ENCODE results near the gene PEX1. TPM values are rescaled to one million over a fixed set of nuclear protein-coding genes. Genes with fewer than 3 reads are reported as not detected.

The PEX1 gene
- total and polyA plus RNA-seq, 9 of the 15 experiments (the other 6 are each of a cell fraction or from before 2014, with no cell fraction given), result 9.4 to 32.2 (median 19.9) TPM

- Histone ChIP-seq H3K27me3 (ENCODE audit: control insufficient read depth in 2 of 2, insufficient read depth in 2 of 2, low read length in 2 of 2) (no peaks in the 10 kb centered on the region), H3K9ac (ENCODE audit: insufficient read depth in 1 of 2, low read depth in 2 of 2, low read length in 2 of 2) (no peak overlapping the region), H3K4me2 (ENCODE audit: insufficient read depth, low read length) (no peak overlapping the region), H2AFZ (ENCODE audit: low read depth, low read length) (no peak overlapping the region), H3K27ac (ENCODE audit: extremely low read depth, low read depth, low read length) (no peak overlapping the region), H3K36me3 (ENCODE audit: control insufficient read depth, insufficient read depth, low read length) (peaks cover 17% of the 10 kb centered on the region; the same call in 1 of the 3 replicates), H3K4me1 (replicated peaks in 1 of 2; ENCODE audit: control insufficient read depth in 2 of 2, insufficient read depth in 2 of 2, low read length in 2 of 2) (no peaks in the 10 kb centered on the region), H3K79me2 (ENCODE audit: control insufficient read depth, insufficient read depth, low read length) (no peaks in the 10 kb centered on the region), H3K4me3 (no peak overlapping the region), H3K9me3 (replicated peaks; ENCODE audit: control insufficient read depth, insufficient read depth, low read depth, low read length) (no peaks in the 10 kb centered on the region), H3K9me1 (ENCODE audit: control insufficient read depth, insufficient read depth, low read length) (no peaks in the 10 kb centered on the region), H4K20me1 (replicated peaks; ENCODE audit: control insufficient read depth, insufficient read depth, low read length) (no peaks in the 10 kb centered on the region)
- TF ChIP-seq ARID1B (IDR thresholded peaks at IDR 0.05) (no peak), ZNF121 (CRISPR knock-in tag; conservative IDR thresholded peaks at IDR 0.05) (no peak), MYNN (IDR thresholded peaks at IDR 0.05) (no peak), MYNN (CRISPR knock-in tag; IDR thresholded peaks at IDR 0.05) (no peak), IFI16 (CRISPR knock-in tag; IDR thresholded peaks at IDR 0.05) (no peak), ZNF696 (CRISPR knock-in tag; conservative IDR thresholded peaks at IDR 0.05) (no peak), CTCFL (IDR thresholded peaks at IDR 0.05; ENCODE audit: borderline replicate concordance, insufficient read depth, low read depth, low read length, poor library complexity, severe bottlenecking) (no peak), SMARCA4 (IDR thresholded peaks at IDR 0.05) (no peak), GATAD2A (IDR thresholded peaks at IDR 0.05) (no peak), POLR2B (IDR thresholded peaks at IDR 0.05; ENCODE audit: low read depth, partially characterized antibody) (no peak), FOS (IDR thresholded peaks at IDR 0.05; ENCODE audit: extremely low read depth, insufficient read length) (no peak), TFAP4 (CRISPR knock-in tag; IDR thresholded peaks at IDR 0.05; ENCODE audit: borderline replicate concordance) (no peak)
- FAIRE-seq, result no peak
- TSS peak; percentile 12 for BruUV-seq (replicated peaks)
- intact Hi-C loops (cut with micrococcal nuclease) (no loop called here), in situ Hi-C loops (cut with MboI) (no loop called here)
- CTCF ChIA-PET (ENCODE audit: low intra/inter-chr PET ratio), result no interaction called here
- DNase-seq (ENCODE audit: extremely low read depth in 1 of 4, low spot score in 3 of 4), result no peak
- no peak for ATAC-seq
- POLR2A ChIA-PET, result interaction anchor here (0.6 to 1.6 kb wide), 3 partner anchors 9 to 519 kb away, joined by 3 to 11 read pairs (median 4); partner anchors contain the start of genes PEX1 and RBM48
- WGBS (ENCODE audit: insufficient coverage, low coverage, missing lambda C conversion rate), result 65% methylated on average over 3 of the region's 3 CpGs
Observed at GRCh38 chr7:92517631-92518030, 10.7 kb downstream of the PEX1 start.

Data from K562 (cell line).